GM23338 (cell line): ENCODE results near the gene TBC1D17. TPM values are rescaled to one million over a fixed set of nuclear protein-coding genes. Genes with fewer than 3 reads are reported as not detected.

Experiments
- ATAC-seq: fragments of 200-7000 bp; cut with Tn5 transposase; 3 replicates; pipeline ENCODE4 v1.9.1; 2020
- DNase-seq: peaks from one replicate; pipeline ENCODE4 v3.0.0-alpha.2; 2015; ENCODE audit warnings: low spot score
- H2AFZ ChIP-seq: fragments of 200-600 bp; sonication (generic); 2 replicates; pipeline ENCODE4 v1.8.0; 2016; ENCODE audit warnings: antibody characterized with exemption, mild to moderate bottlenecking, moderate library complexity
- H3F3A ChIP-seq: fragments of 200-600 bp; sonication (generic); replicated peaks from 2 replicates; pipeline ENCODE4 v1.8.0; 2017; ENCODE audit warnings: antibody characterized with exemption, mixed run types, low read depth
- H3K27ac ChIP-seq: fragments of 200-600 bp; sonication (generic); 2 replicates; pipeline ENCODE4 v1.6.1; 2016; ENCODE audit warnings: low read depth
- H3K27me3 ChIP-seq: fragments of 200-600 bp; sonication (generic); 2 replicates; pipeline ENCODE4 v1.8.0; 2016; ENCODE audit warnings: mild to moderate bottlenecking, mixed run types, moderate library complexity; ENCODE audit not compliant: insufficient read depth
- H3K36me3 ChIP-seq: fragments of 200-600 bp; sonication (generic); 2 replicates; pipeline ENCODE4 v1.8.0; 2016; ENCODE audit warnings: mild to moderate bottlenecking; ENCODE audit not compliant: insufficient read depth
- H3K4me1 ChIP-seq: fragments of 200-600 bp; sonication (generic); 2 replicates; pipeline ENCODE4 v1.8.0; 2016; ENCODE audit warnings: mild to moderate bottlenecking, moderate library complexity; ENCODE audit not compliant: insufficient read depth
- H3K4me2 ChIP-seq: fragments of 200-600 bp; sonication (generic); 2 replicates; pipeline ENCODE4 v1.7.1; 2017; ENCODE audit warnings: mixed run types
- H3K4me3 ChIP-seq: fragments of 200-600 bp; sonication (generic); 2 replicates; pipeline ENCODE4 v1.6.1; 2016; ENCODE audit warnings: mixed run types
- H3K79me2 ChIP-seq: fragments of 200-600 bp; sonication (generic); replicated peaks from 2 replicates; pipeline ENCODE4 v1.8.0; 2017; ENCODE audit warnings: mild to moderate bottlenecking; ENCODE audit not compliant: insufficient read depth
- H3K9me2 ChIP-seq: fragments of 200-600 bp; sonication (generic); 2 replicates; pipeline ENCODE4 v1.8.0; 2017; ENCODE audit not compliant: insufficient read depth
- H4K20me1 ChIP-seq: fragments of 200-600 bp; sonication (generic); replicated peaks from 2 replicates; pipeline ENCODE4 v1.8.0; 2017; ENCODE audit warnings: mild to moderate bottlenecking; ENCODE audit not compliant: insufficient read depth
- H3K27ac Mint-ChIP-seq: 2 replicates; pipeline ENCODE4 v1.8.0; 2020; ENCODE audit warnings: inconsistent platforms, mild to moderate bottlenecking, moderate library complexity, mixed read lengths
- H3K27me3 Mint-ChIP-seq: 3 replicates; pipeline ENCODE4 v1.8.0; 2022; ENCODE audit warnings: low read depth, mild to moderate bottlenecking, moderate library complexity, mixed read lengths, inconsistent platforms; ENCODE audit not compliant: insufficient read depth, poor library complexity
- H3K36me3 Mint-ChIP-seq: 3 replicates; pipeline ENCODE4 v1.8.0; 2021; ENCODE audit warnings: low read depth, mild to moderate bottlenecking, inconsistent platforms, moderate library complexity, mixed read lengths
- H3K4me1 Mint-ChIP-seq: 3 replicates; pipeline ENCODE4 v1.8.0; 2020; ENCODE audit warnings: mild to moderate bottlenecking, inconsistent platforms, mixed read lengths
- H3K4me3 Mint-ChIP-seq: 3 replicates; pipeline ENCODE4 v1.8.0; 2021; ENCODE audit warnings: moderate library complexity, mild to moderate bottlenecking, inconsistent platforms, mixed read lengths
- H3K9me3 Mint-ChIP-seq: 3 replicates; pipeline ENCODE4 v1.8.0; 2020; ENCODE audit warnings: moderate library complexity, mild to moderate bottlenecking, inconsistent platforms, mixed read lengths
- CREB1 ChIP-seq: fragments of 250-450 bp; sonication (Bioruptor Pico); IDR thresholded peaks from 2 replicates; pipeline ENCODE4 v1.5.0; 2020; ENCODE audit warnings: low read depth, mild to moderate bottlenecking, moderate library complexity
- ETS1 ChIP-seq: IDR thresholded peaks from 2 replicates; pipeline ENCODE4 v1.6.1; 2016; ENCODE audit warnings: antibody characterized with exemption
- EZH2phosphoT487 ChIP-seq: fragments of 200-600 bp; sonication (generic); IDR thresholded peaks from one replicate; pipeline ENCODE4 v1.8.1; 2018; ENCODE audit warnings: antibody characterized with exemption; ENCODE audit not compliant: unreplicated experiment
- POLR2AphosphoS5 ChIP-seq: IDR thresholded peaks from 2 replicates; pipeline ENCODE4 v1.6.1; 2016; ENCODE audit warnings: antibody characterized with exemption, low read depth
- REST ChIP-seq: IDR thresholded peaks from one replicate; pipeline ENCODE4 v1.6.1; 2018; ENCODE audit warnings: antibody characterized with exemption; ENCODE audit not compliant: unreplicated experiment
- STAT1 ChIP-seq: IDR thresholded peaks from one replicate; pipeline ENCODE4 v1.6.1; 2016; ENCODE audit warnings: antibody characterized with exemption; ENCODE audit not compliant: unreplicated experiment
- ZNF331 ChIP-seq: fragments of 250-450 bp; sonication (Bioruptor Pico); IDR thresholded peaks from 2 replicates; pipeline ENCODE4 v1.5.0; 2020; ENCODE audit warnings: low read depth, mild to moderate bottlenecking, moderate library complexity
- polyA plus RNA-seq: library from polyadenylated mRNA; unstranded; fragments of >200 nt; fragmentation: Nextera tagmentation; extraction: Ambion mirVana; gene quantifications from 2 replicates; pipeline ENCODE4 v1.2.1, GENCODE V29; 2016
- total RNA-seq: library from RNA; depleted of rRNA; stranded (reverse); fragments of >200 nt; shearing (Covaris generic); gene quantifications from 2 replicates; pipeline ENCODE4 v1.2.3, GENCODE V29; 2014
- TF ChIP-seq, protein P1 (sequence below), 2 experiments: fragments of 200-600 bp in 1 of 2; sonication (generic) in 1 of 2; conservative IDR thresholded peaks; 2 replicates each; pipeline versions ENCODE4 v1.5.1 to v1.6.1; 2016 to 2017; ENCODE audit warnings: antibody characterized with exemption in 2 of 2, low read depth in 2 of 2, mild to moderate bottlenecking in 2 of 2, moderate library complexity in 1 of 2

The TBC1D17 gene
- total and polyA plus RNA-seq, 2 experiments from 2014 or later: 19.3 to 43.1 TPM

DNA sequence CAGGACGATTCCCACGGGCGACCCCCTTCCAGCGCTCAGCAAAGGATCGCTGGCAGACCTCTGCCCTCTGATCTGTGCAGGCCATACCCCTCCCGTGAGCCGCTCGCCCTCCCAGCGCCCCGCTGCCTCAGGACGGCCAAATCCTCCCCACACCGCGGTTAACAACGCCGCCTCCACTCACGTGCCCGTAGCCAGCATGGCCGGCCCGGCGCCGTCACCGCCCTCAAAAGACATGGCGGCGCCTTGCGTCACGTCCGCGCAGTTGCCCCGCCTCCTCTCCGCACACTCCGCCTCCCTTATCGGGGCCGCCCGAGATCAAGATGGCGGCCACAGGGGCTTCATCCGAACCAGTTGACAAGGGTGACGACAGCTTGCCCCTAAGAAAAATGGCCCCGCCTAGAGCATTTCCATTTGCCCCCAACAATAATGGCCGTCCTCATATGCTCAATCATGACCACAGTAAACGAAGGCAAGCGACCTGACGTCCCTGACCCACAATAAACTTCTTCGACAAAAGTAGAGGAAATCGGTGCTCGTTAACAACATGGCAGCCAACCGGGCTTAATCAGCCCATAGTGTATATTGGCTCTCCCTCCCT, 981 bp upstream of the TBC1D17 start (continued):
- TF ChIP-seq, protein P1, sequence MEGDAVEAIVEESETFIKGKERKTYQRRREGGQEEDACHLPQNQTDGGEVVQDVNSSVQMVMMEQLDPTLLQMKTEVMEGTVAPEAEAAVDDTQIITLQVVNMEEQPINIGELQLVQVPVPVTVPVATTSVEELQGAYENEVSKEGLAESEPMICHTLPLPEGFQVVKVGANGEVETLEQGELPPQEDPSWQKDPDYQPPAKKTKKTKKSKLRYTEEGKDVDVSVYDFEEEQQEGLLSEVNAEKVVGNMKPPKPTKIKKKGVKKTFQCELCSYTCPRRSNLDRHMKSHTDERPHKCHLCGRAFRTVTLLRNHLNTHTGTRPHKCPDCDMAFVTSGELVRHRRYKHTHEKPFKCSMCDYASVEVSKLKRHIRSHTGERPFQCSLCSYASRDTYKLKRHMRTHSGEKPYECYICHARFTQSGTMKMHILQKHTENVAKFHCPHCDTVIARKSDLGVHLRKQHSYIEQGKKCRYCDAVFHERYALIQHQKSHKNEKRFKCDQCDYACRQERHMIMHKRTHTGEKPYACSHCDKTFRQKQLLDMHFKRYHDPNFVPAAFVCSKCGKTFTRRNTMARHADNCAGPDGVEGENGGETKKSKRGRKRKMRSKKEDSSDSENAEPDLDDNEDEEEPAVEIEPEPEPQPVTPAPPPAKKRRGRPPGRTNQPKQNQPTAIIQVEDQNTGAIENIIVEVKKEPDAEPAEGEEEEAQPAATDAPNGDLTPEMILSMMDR (conservative IDR thresholded peaks at IDR 0.05; ENCODE audit: low read depth in 2 of 2): no peak
- peak; percentile 90 for TF ChIP-seq ETS1

GRCh38 chr19:49877879-49878743, 609 bp downstream of the TBC1D17 start:
- H3K27me3 Mint-ChIP-seq: peaks cover 18% of the 10 kb centered on the region
- DNase-seq: peak; percentile 99
- Histone ChIP-seq H3F3A (peaks cover 17% of the 10 kb centered on the region; the same call in 1 of the 2 replicates), H3K36me3 (peaks cover 25% of the 10 kb centered on the region), H3K27me3 (no peaks in the 10 kb centered on the region), H3K27ac (peak overlapping the region; percentile 96), H3K9me2 (no peaks in the 10 kb centered on the region), H3K79me2 (peaks cover 38% of the 10 kb centered on the region), H3K4me2 (peak overlapping the region; percentile 92), H3K4me3 (peak overlapping the region; percentile 63), H2AFZ (no peak overlapping the region), H3K4me1 (peaks cover 16% of the 10 kb centered on the region; the same call in 1 of the 2 replicates), H4K20me1 (peaks cover 8% of the 10 kb centered on the region)
- peaks cover 53% of the 10 kb centered on the region for H3K36me3 Mint-ChIP-seq
- H3K4me3 Mint-ChIP-seq: no peak overlapping the region
- H3K9me3 Mint-ChIP-seq: peaks cover under 1% of the 10 kb centered on the region; the same call in 1 of the 3 replicates
- peak; percentile 73 for ATAC-seq
- H3K27ac Mint-ChIP-seq: no peak overlapping the region; the same call in 1 of the 2 replicates
- peaks cover 26% of the 10 kb centered on the region for H3K4me1 Mint-ChIP-seq
- TF ChIP-seq POLR2AphosphoS5 (peak; percentile 70; the same call in 1 of the 2 replicates), CREB1 (CRISPR knock-in tag) (no peak)

GRCh38 chr19:49878744-49879070, 1.2 kb downstream of the TBC1D17 start:
- Mint-ChIP-seq H3K36me3 (peaks cover 59% of the 10 kb centered on the region), H3K27me3 (peaks cover 18% of the 10 kb centered on the region), H3K9me3 (peaks cover 3% of the 10 kb centered on the region; the same call in 1 of the 3 replicates), H3K4me3 (no peak overlapping the region), H3K27ac (no peak overlapping the region; the same call in 1 of the 2 replicates), H3K4me1 (peaks cover 26% of the 10 kb centered on the region)
- no peak for ATAC-seq
- Histone ChIP-seq H3K79me2 (peaks cover 38% of the 10 kb centered on the region), H3K9me2 (no peaks in the 10 kb centered on the region), H3K36me3 (peaks cover 28% of the 10 kb centered on the region), H3F3A (peaks cover 17% of the 10 kb centered on the region; the same call in 1 of the 2 replicates), H4K20me1 (peaks cover 8% of the 10 kb centered on the region), H3K27ac (peak overlapping the region; percentile 96), H3K4me2 (peak overlapping the region; percentile 92), H3K27me3 (no peaks in the 10 kb centered on the region), H3K4me1 (peaks cover 16% of the 10 kb centered on the region; the same call in 1 of the 2 replicates), H2AFZ (no peak overlapping the region), H3K4me3 (peak overlapping the region; percentile 63)
- TF ChIP-seq ETS1 (no peak), REST (no peak), STAT1 (no peak), EZH2phosphoT487 (no peak), ZNF331 (no peak), CREB1 (CRISPR knock-in tag) (no peak)
- TF ChIP-seq, protein P1 (conservative IDR thresholded peaks at IDR 0.05; ENCODE audit: low read depth in 2 of 2): no peak
- no peak for DNase-seq
